WI38 (cell line): Measurements from ENCODE around the gene FOXL1.

ENCODE experiments used
- H3K4me3 ChIP-seq: 2 replicates; pipeline ENCODE4 v1.5.1; 2011; ENCODE audit warnings: low read depth, mild to moderate bottlenecking, control low read depth, low read length
- TF ChIP-seq, protein P1 (sequence below): IDR thresholded peaks from 2 replicates; pipeline ENCODE4 v1.5.1; 2012; ENCODE audit warnings: low read depth, mild to moderate bottlenecking, control low read depth, low read length

Gene FOXL1

DNA sequence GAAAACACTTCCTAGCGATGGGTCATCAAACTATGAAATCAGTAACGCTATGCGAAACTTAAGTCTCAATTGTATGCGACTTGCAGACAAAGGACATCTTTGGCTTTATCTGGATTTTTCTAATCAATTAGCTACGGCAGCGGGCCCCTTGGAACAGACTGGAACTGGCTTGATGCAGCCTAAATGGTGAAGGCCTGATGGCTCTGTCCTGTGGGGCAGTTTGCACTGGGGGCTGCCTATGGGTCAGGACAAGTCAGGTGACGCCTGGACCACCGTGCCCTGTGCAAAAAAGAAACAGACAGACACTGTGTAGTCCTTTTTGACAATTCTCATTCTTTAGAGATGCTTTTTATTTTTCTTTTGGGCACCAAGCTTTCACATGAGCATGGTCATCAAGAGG lies 45.3 kb upstream of the FOXL1 start:
- TF ChIP-seq, protein P1, sequence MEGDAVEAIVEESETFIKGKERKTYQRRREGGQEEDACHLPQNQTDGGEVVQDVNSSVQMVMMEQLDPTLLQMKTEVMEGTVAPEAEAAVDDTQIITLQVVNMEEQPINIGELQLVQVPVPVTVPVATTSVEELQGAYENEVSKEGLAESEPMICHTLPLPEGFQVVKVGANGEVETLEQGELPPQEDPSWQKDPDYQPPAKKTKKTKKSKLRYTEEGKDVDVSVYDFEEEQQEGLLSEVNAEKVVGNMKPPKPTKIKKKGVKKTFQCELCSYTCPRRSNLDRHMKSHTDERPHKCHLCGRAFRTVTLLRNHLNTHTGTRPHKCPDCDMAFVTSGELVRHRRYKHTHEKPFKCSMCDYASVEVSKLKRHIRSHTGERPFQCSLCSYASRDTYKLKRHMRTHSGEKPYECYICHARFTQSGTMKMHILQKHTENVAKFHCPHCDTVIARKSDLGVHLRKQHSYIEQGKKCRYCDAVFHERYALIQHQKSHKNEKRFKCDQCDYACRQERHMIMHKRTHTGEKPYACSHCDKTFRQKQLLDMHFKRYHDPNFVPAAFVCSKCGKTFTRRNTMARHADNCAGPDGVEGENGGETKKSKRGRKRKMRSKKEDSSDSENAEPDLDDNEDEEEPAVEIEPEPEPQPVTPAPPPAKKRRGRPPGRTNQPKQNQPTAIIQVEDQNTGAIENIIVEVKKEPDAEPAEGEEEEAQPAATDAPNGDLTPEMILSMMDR: no peak
- no peak overlapping the region for H3K4me3 ChIP-seq

DNA sequence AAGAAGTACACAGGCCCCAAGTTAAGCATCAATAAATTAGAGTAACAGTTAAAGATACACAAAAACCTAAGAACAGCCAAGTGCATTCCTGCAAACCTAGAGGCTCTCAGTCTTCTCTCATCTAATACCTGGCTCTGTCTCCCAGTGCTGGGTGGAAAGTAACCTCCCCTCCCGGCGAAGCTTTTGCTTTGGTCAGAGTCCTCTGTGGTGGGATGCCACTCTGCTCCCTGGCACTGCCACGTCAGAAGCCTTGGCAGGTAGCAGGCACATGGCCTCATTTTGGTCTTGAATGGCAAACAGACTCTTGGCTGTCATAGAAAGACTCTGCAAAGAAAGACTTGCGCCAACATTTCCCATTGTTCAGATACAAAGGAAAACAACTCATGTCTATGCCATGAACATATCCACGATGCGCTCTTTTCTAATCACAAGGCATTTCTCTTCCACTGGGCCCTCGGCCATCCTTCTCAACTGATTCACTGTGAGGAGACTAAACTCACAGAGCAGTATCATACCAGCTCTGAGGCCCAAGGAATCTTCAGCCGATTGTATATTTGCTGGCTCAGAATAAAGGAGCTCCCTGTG lies 44.5 kb upstream of the FOXL1 start:
- no peak overlapping the region for H3K4me3 ChIP-seq
- TF ChIP-seq, protein P1: no peak

DNA sequence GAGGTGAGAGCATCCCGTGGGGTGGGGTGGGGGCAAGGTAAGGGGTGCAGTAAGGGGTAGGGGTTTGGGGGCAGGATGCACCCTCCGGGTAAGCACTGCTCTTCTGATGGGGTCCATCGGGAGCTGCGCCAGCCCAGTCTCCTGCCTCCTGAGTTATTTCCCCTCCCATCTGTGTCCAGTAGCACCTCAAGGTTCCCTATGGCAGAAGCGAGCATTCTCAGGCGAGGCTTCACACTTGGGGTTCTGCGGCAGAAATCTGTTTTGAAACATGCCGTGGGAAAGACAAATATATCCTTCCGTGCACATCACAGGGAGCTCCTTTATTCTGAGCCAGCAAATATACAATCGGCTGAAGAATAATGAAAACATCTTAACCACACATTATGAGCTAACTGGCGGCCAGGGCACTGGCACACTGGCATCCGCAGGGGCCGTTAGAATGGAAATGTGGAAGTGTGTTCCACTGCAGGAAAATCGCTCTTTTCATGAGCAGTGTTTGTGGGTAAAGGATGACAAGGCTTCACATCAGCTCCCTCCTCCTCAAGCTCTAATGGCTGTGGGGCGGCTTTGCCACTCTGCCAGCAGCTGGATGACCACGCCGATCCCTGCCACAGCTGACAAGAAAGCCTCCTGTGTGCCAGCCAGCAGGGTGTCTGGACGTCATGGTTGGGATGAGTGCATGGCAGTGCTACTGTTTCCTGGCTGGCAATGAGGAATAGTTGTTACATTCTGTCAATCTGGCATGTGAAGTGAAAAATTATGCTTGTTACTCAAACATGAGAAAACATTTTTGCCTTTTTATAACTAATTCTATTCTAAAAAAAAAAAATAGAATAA lies 43.4 kb upstream of the FOXL1 start:
- no peak overlapping the region for H3K4me3 ChIP-seq
- TF ChIP-seq, protein P1: no peak

DNA sequence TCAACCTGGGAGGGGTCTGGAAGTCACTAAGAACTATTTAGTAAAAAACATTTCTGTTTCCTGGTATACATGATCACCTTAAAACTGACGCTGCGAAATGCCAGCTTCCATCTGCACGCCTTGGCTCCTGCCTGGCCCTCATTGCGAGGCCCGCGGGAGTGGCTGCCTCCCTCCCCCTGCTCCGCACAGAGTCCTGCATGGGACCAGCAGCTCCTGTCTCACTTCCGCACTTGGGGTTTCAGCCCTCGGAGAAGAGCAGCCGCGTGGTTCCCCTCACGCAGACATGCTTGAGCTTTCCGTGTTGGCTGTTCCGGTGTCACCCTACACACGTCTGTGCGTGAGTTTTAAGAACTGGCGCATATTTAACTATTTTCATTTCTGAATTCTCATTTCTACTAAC lies 41.7 kb upstream of the FOXL1 start:
- H3K4me3 ChIP-seq: no peak overlapping the region
- TF ChIP-seq, protein P1: no peak

DNA sequence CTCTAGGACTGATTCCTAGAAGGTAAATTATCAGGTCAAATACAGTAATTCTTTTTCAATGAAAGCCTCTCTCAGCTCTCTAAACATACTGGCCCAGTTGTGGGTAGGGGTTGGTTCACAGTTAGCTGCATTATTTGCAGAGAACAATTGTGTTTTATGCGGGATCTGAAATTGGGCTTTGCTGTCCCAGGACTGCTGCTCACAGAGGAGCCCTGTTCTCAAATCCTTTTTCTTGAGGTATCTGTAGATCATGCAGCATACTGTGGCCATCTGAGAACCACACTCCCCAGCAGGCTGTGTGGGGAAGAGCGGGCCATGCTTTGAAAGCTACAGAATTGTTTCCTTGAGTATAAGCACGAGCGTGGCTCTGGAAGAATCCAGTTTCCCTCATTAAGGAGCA lies 40.9 kb upstream of the FOXL1 start:
- TF ChIP-seq, protein P1: no peak
- H3K4me3 ChIP-seq: no peak overlapping the region

DNA sequence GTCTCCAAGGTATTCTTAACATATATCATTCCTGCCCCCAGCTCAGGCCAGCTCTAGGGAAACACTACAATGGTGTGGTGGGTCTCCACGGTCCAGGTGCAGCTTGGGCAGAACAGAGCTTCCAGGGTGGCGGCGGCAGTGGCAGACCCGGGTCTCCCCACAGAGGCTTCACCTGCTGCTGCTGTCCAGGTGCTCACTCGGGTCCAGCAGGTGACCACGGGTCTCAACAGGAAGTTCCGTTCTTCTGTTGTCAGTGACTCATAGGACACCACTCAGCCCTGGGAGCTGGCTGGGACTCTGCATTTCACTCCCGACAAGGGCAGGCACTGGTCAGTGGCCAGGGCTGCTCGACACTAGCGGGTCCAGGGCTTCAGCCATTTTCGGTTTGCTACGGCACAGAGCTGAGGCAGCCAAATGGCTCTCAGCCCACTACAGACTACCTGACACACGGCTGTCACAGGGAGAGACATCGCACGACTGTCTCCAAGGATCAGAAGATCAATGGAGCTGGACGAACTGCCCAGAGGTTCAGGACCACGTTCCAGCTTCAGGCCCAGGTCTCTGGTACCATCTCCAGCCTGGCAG lies 40.1 kb upstream of the FOXL1 start:
- TF ChIP-seq, protein P1: no peak
- H3K4me3 ChIP-seq: no peak overlapping the region

DNA sequence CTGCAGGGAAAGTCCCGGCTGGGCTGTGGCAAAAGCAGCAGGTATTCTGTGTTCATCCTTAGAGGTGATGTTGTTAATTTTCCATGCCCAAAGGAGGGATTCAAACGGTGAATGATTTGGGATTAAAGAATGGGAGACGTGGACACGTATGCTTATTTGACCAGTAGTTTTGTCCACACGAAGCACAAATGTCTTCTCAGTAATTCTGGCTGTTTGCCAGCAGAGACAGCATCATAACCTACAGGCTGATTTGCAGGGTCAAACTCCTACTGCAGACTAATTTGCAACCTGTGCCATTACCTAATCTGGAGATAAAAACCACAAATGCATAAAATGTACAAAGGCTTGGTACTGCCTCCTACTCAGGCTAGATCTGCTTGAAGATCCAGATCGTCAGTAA lies 37.5 kb upstream of the FOXL1 start:
- TF ChIP-seq, protein P1: no peak
- no peak overlapping the region for H3K4me3 ChIP-seq
